ENCODE measurements around the gene LRRC8D.

- TF ChIP-seq POLR2A (IDR thresholded peaks at IDR 0.05; ENCODE audit: low read depth, low read length), result no peak
- no peak for TF ChIP-seq TAF1 (IDR thresholded peaks at IDR 0.05; ENCODE audit: borderline replicate concordance, low read depth, low read length)
- TF ChIP-seq POLR2AphosphoS5 (IDR thresholded peaks at IDR 0.05; ENCODE audit: low read depth, low read length), result no peak
Observed at GRCh38 chr1:89913353-89914095, 92.7 kb downstream of the LRRC8D start.

All from GM12892 (cell line).